Measurements from ENCODE around the gene SLC44A2. TPM values are rescaled to one million over a fixed set of nuclear protein-coding genes. Genes with fewer than 3 reads are reported as not detected.
A peak's percentile ranks its signal among the peaks of the same experiment; 100 is the strongest.
"Not testable (repeated sequence)": the region's sequence is repeated elsewhere in the genome, so short reads cannot be mapped to it uniquely, and the experiment has no call there.

The SLC44A2 gene
- total and polyA plus RNA-seq, 2 experiments from 2014 or later = 43.2 to 65.0 TPM

DNA sequence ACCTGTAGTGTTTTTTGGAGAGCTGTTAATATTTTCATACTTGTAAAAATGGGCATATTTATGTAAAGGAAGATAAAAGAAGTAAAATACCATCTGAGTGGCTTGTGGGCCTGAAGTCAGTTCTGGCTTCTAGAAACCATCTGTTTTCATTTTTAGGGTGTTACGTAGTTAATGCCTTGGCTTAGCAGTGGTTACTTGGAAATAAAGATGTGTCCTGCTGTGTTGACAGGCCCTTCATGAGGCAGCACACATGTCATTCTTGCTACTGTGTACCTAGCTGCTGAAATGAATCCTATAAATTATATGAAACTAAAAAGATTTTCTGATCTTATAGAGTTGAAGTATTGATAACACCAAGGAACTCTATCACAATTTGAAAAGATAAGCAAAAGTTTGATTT lies 44.8 kb downstream of the SLC44A2 start:
- DNase-seq (ENCODE audit: low spot score) = no peak
- H3K27ac ChIP-seq (ENCODE audit: low read depth) = no peak overlapping the region
- Mint-ChIP-seq H3K9me3 (no peaks in the 10 kb centered on the region), H3K36me3 (ENCODE audit: low read depth) (peaks cover 87% of the 10 kb centered on the region), H3K27me3 (ENCODE audit: insufficient read depth, low read depth, poor library complexity) (peaks cover 17% of the 10 kb centered on the region), H3K4me3 (no peak overlapping the region), H3K4me1 (no peaks in the 10 kb centered on the region), H3K27ac (no peak overlapping the region)
- peaks cover 65% of the 10 kb centered on the region for H3K36me3 ChIP-seq (ENCODE audit: insufficient read depth)
- H3K79me2 ChIP-seq (replicated peaks; ENCODE audit: insufficient read depth) = peaks cover 100% of the 10 kb centered on the region
- no peaks in the 10 kb centered on the region for H3K27me3 ChIP-seq (ENCODE audit: insufficient read depth)
- H3K9me2 ChIP-seq (ENCODE audit: insufficient read depth) = no peaks in the 10 kb centered on the region
- peaks cover 95% of the 10 kb centered on the region for H4K20me1 ChIP-seq (replicated peaks; ENCODE audit: insufficient read depth)
- TF ChIP-seq EZH2phosphoT487 (IDR thresholded peaks at IDR 0.05; ENCODE audit: unreplicated experiment) (no peak), JUNB (IDR thresholded peaks at IDR 0.05; ENCODE audit: unreplicated experiment) (no peak), ZNF331 (CRISPR knock-in tag; IDR thresholded peaks at IDR 0.05; ENCODE audit: low read depth) (no peak), EZH2 (IDR thresholded peaks at IDR 0.05; ENCODE audit: low read depth, unreplicated experiment) (no peak)
- ATAC-seq = no peak
- no peak overlapping the region for H2AFZ ChIP-seq
- H3K4me1 ChIP-seq (ENCODE audit: insufficient read depth) = no peaks in the 10 kb centered on the region; the same call in 1 of the 2 replicates
- peaks cover 72% of the 10 kb centered on the region for H3F3A ChIP-seq (replicated peaks; ENCODE audit: low read depth)
- H3K4me2 ChIP-seq = no peak overlapping the region
- no peak overlapping the region for H3K4me3 ChIP-seq

DNA sequence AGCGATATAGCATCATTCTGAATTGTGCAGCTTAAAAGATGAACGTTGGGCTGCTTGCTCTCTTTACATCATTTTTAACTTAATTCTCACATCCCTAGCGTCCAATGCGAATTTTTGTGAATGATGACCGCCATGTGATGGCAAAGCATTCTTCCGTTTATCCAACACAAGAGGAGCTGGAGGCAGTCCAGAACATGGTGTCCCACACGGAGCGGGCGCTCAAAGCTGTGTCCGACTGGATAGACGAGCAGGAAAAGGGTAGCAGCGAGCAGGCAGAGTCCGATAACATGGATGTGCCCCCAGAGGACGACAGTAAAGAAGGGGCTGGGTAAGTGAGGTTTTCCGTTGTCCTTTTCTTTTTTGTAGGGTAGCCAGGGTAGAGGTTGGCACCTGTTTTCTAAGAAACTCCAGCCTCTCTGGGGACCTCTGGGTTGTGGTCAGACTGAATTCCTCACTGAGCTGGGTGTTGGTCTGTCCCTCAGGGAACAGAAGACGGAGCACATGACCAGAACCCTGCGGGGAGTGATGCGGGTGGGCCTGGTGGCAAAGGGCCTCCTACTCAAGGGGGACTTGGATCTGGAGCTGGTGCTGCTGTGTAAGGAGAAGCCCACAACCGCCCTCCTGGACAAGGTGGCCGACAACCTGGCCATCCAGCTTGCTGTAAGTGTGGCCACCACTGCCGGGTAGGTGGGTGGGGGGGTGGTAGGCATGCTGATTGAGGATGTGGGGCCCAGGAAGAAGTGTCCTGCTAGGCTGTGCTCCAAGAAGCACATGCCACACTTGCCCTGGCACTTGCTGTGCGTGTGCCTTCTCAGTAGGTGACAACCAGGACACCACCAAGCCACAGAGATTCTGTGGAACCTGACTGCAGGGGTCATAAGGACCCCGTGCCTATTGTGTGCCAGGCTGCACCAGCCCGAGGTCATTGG lies 45.8 kb downstream of the SLC44A2 start:
- H3K79me2 ChIP-seq (replicated peaks; ENCODE audit: insufficient read depth) = peaks cover 100% of the 10 kb centered on the region
- no peak overlapping the region; the same call in 2 of the 3 replicates for H3K4me3 Mint-ChIP-seq
- H3K4me2 ChIP-seq = no peak overlapping the region
- H3K4me1 Mint-ChIP-seq = no peaks in the 10 kb centered on the region
- peaks cover 68% of the 10 kb centered on the region for H3K36me3 ChIP-seq (ENCODE audit: insufficient read depth)
- H2AFZ ChIP-seq = no peak overlapping the region
- H3K4me3 ChIP-seq = no peak overlapping the region
- no peaks in the 10 kb centered on the region for H3K9me2 ChIP-seq (ENCODE audit: insufficient read depth)
- H3F3A ChIP-seq (replicated peaks; ENCODE audit: low read depth) = peaks cover 73% of the 10 kb centered on the region
- H4K20me1 ChIP-seq (replicated peaks; ENCODE audit: insufficient read depth) = peaks cover 94% of the 10 kb centered on the region
- no peaks in the 10 kb centered on the region for H3K9me3 Mint-ChIP-seq
- TF ChIP-seq, protein P1, sequence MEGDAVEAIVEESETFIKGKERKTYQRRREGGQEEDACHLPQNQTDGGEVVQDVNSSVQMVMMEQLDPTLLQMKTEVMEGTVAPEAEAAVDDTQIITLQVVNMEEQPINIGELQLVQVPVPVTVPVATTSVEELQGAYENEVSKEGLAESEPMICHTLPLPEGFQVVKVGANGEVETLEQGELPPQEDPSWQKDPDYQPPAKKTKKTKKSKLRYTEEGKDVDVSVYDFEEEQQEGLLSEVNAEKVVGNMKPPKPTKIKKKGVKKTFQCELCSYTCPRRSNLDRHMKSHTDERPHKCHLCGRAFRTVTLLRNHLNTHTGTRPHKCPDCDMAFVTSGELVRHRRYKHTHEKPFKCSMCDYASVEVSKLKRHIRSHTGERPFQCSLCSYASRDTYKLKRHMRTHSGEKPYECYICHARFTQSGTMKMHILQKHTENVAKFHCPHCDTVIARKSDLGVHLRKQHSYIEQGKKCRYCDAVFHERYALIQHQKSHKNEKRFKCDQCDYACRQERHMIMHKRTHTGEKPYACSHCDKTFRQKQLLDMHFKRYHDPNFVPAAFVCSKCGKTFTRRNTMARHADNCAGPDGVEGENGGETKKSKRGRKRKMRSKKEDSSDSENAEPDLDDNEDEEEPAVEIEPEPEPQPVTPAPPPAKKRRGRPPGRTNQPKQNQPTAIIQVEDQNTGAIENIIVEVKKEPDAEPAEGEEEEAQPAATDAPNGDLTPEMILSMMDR (conservative IDR thresholded peaks at IDR 0.05; ENCODE audit: low read depth in 2 of 2) = no peak
- TF ChIP-seq EZH2phosphoT487 (IDR thresholded peaks at IDR 0.05; ENCODE audit: unreplicated experiment) = no peak
- TF ChIP-seq STAT1 (IDR thresholded peaks at IDR 0.05; ENCODE audit: unreplicated experiment) = no peak
- 0 out of 2 replicates have a peak, but pooled peaks have one; percentile 24 for TF ChIP-seq POLR2AphosphoS5 (IDR thresholded peaks at IDR 0.05; ENCODE audit: low read depth)
- peaks cover 92% of the 10 kb centered on the region for H3K36me3 Mint-ChIP-seq (ENCODE audit: low read depth)
- no peak overlapping the region for H3K27ac Mint-ChIP-seq
- no peaks in the 10 kb centered on the region for H3K27me3 ChIP-seq (ENCODE audit: insufficient read depth)
- H3K27ac ChIP-seq (ENCODE audit: low read depth) = no peak overlapping the region
- DNase-seq (ENCODE audit: low spot score) (no peak), ATAC-seq (no peak)
- H3K27me3 Mint-ChIP-seq (ENCODE audit: insufficient read depth, low read depth, poor library complexity) = peaks cover 18% of the 10 kb centered on the region
- H3K4me1 ChIP-seq (ENCODE audit: insufficient read depth) = no peaks in the 10 kb centered on the region; the same call in 1 of the 2 replicates

DNA sequence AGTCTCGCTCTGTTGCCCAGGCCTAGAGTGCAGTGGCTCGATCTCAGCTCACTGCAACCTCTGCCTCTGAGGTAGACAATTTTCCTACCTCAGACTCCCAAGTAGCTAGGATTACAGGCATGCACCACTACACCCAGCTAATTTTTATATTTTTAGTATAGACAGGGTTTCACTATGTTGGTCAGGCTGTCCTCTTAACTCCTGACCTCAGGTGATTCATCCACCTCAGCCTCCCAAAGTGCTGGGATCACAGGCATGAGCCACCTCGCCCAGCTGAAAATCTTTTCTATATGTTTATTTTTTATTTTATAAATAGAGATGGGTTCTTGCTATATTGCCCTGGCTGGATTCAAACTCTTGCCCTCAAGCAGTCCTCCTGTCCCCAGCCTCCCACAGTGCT lies 46.6 kb downstream of the SLC44A2 start:
- peaks cover 92% of the 10 kb centered on the region for H3K36me3 Mint-ChIP-seq (ENCODE audit: low read depth)
- not testable (repeated sequence) for H3K27ac ChIP-seq (ENCODE audit: low read depth); H3K27me3 ChIP-seq (ENCODE audit: insufficient read depth); H3K4me3 Mint-ChIP-seq; H3K4me3 ChIP-seq; ATAC-seq; H3K9me3 Mint-ChIP-seq; H2AFZ ChIP-seq; H3K9me2 ChIP-seq (ENCODE audit: insufficient read depth); H3K4me1 ChIP-seq (ENCODE audit: insufficient read depth); H3K27ac Mint-ChIP-seq; DNase-seq (ENCODE audit: low spot score); H3K4me1 Mint-ChIP-seq; H3K4me2 ChIP-seq
- H3K36me3 ChIP-seq (ENCODE audit: insufficient read depth) = peaks cover 64% of the 10 kb centered on the region
- H3F3A ChIP-seq (replicated peaks; ENCODE audit: low read depth) = peaks cover 69% of the 10 kb centered on the region
- H3K27me3 Mint-ChIP-seq (ENCODE audit: insufficient read depth, low read depth, poor library complexity) = peaks cover 24% of the 10 kb centered on the region
- peaks cover 100% of the 10 kb centered on the region for H3K79me2 ChIP-seq (replicated peaks; ENCODE audit: insufficient read depth)
- H4K20me1 ChIP-seq (replicated peaks; ENCODE audit: insufficient read depth) = peaks cover 89% of the 10 kb centered on the region

DNA sequence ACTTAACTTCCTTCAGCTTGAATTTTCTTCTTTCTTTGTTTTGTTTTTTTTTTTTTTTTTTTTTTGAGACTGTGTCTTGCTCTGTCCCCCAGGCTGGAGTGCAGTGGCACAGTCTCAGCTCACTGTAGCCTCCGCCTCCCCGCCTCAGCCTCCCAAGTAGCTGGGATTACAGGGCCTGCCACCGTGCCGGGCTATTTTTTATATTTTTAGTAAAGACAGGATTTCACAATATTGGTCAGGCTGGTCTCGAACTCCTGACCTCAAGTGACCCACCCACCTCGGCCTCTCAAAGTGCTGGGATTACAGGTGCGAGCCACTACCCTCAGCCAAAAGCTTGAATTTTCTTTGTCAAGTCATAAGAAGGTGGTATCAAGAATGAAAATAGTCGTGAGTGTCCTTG lies 49.9 kb downstream of the SLC44A2 start:
- peaks cover 26% of the 10 kb centered on the region for H3K27me3 Mint-ChIP-seq (ENCODE audit: insufficient read depth, low read depth, poor library complexity)
- not testable (repeated sequence) for H3K4me3 Mint-ChIP-seq; H3K27ac Mint-ChIP-seq; H3K4me1 Mint-ChIP-seq; H3K4me2 ChIP-seq; H3K4me1 ChIP-seq (ENCODE audit: insufficient read depth); H3K4me3 ChIP-seq; H2AFZ ChIP-seq; ATAC-seq; H3K9me2 ChIP-seq (ENCODE audit: insufficient read depth); H3K9me3 Mint-ChIP-seq; H3K27me3 ChIP-seq (ENCODE audit: insufficient read depth); DNase-seq (ENCODE audit: low spot score)
- H3K36me3 Mint-ChIP-seq (ENCODE audit: low read depth) = peaks cover 98% of the 10 kb centered on the region
- Histone ChIP-seq H3K36me3 (ENCODE audit: insufficient read depth) (peaks cover 89% of the 10 kb centered on the region), H3K27ac (ENCODE audit: low read depth) (0 out of 2 replicates have a peak overlapping the region, but pooled peaks have one; percentile 9), H4K20me1 (replicated peaks; ENCODE audit: insufficient read depth) (peaks cover 80% of the 10 kb centered on the region), H3F3A (replicated peaks; ENCODE audit: low read depth) (peaks cover 72% of the 10 kb centered on the region), H3K79me2 (replicated peaks; ENCODE audit: insufficient read depth) (peaks cover 94% of the 10 kb centered on the region)
